GM18520 (cell line): ENCODE results near the gene KLHL26.

Source experiments
- ATAC-seq: cut with Tn5 transposase; IDR thresholded peaks from one replicate; pipeline ENCODE4 v1.9.1; 2021; ENCODE audit not compliant: unreplicated experiment

Gene KLHL26

GRCh38 chr19:18712981-18713380 lies 76.2 kb downstream of the KLHL26 start:
- ATAC-seq: no peak

GRCh38 chr19:18713550-18714117 lies 76.8 kb downstream of the KLHL26 start:
- ATAC-seq: no peak

GRCh38 chr19:18715416-18715815 lies 78.6 kb downstream of the KLHL26 start:
- ATAC-seq: no peak

- ATAC-seq: no peak
Measured at GRCh38 chr19:18716857-18717256, 80.0 kb downstream of the KLHL26 start.

GRCh38 chr19:18717601-18718000 lies 80.8 kb downstream of the KLHL26 start:
- no peak for ATAC-seq

- ATAC-seq: no peak
Measured at GRCh38 chr19:18718015-18718526, 81.2 kb downstream of the KLHL26 start.

GRCh38 chr19:18718846-18719458 lies 82.1 kb downstream of the KLHL26 start:
- no peak for ATAC-seq

GRCh38 chr19:18719541-18719940 lies 82.7 kb downstream of the KLHL26 start:
- ATAC-seq: no peak
